PC-9 (cell line): ENCODE results near the gene ZNF692. TPM values are rescaled to one million over a fixed set of nuclear protein-coding genes. Genes with fewer than 3 reads are reported as not detected.
A peak's percentile ranks its signal among the peaks of the same experiment; 100 is the strongest.

Source experiments
- BruUV-seq: library from RNA; stranded (reverse); fragments of 400-500 nt; replicated peaks from 2 replicates; lab custom pipeline; 2021; lab: Mats Ljungman, UMichigan
- CTCF ChIA-PET: fragments of 300-600 bp; sonication (Branson Sonifier 250); formaldehyde crosslinking; loops from one replicate; lab custom pipeline; 2022; ENCODE audit warnings: antibody characterized with exemption; lab: Charles Lee
- POLR2A ChIA-PET: fragments of 300-600 bp; sonication (Branson Sonifier 250); formaldehyde crosslinking; loops from one replicate; lab custom pipeline; 2022; ENCODE audit warnings: antibody characterized with exemption; ENCODE audit not compliant: unreplicated experiment; lab: Charles Lee
- DNase-seq, 2 experiments: peaks; one replicate each; pipeline versions ENCODE4 v3.0.0 to v3.0.0-alpha.2; 2015 to 2022; ENCODE audit warnings: mixed read lengths in 1 of 2
- H2AFZ ChIP-seq: fragments of 200-600 bp; sonication (generic); 2 replicates; pipeline ENCODE4 v1.8.1; 2017; ENCODE audit warnings: antibody characterized with exemption
- H3F3A ChIP-seq: fragments of 200-600 bp; sonication (generic); 2 replicates; pipeline ENCODE4 v1.8.1; 2017; ENCODE audit warnings: antibody characterized with exemption, mild to moderate bottlenecking, low read depth; ENCODE audit not compliant: insufficient read depth
- H3K27ac ChIP-seq: fragments of 200-600 bp; sonication (generic); 2 replicates; pipeline ENCODE4 v1.6.1; 2016; ENCODE audit warnings: mixed run types
- H3K27me3 ChIP-seq: fragments of 200-600 bp; sonication (generic); 2 replicates; pipeline ENCODE4 v1.6.1; 2016; ENCODE audit warnings: low read depth, mixed run types; ENCODE audit not compliant: insufficient read depth
- H3K36me3 ChIP-seq: fragments of 200-600 bp; sonication (generic); 2 replicates; pipeline ENCODE4 v1.6.1; 2016; ENCODE audit warnings: low read depth, mixed run types
- H3K4me1 ChIP-seq: fragments of 200-600 bp; sonication (generic); replicated peaks from 2 replicates; pipeline ENCODE4 v1.6.1; 2016; ENCODE audit warnings: mixed run types; ENCODE audit not compliant: insufficient read depth
- H3K4me2 ChIP-seq: fragments of 200-600 bp; sonication (generic); 2 replicates; pipeline ENCODE4 v1.6.1; 2017; ENCODE audit warnings: mixed run types
- H3K4me3 ChIP-seq: fragments of 200-600 bp; sonication (generic); 2 replicates; pipeline ENCODE4 v1.6.1; 2016; ENCODE audit warnings: mixed run types
- H3K79me2 ChIP-seq: fragments of 200-600 bp; sonication (generic); 2 replicates; pipeline ENCODE4 v1.6.1; 2017; ENCODE audit warnings: low read depth, mixed run types
- H3K9me2 ChIP-seq: fragments of 200-600 bp; sonication (generic); 2 replicates; pipeline ENCODE4 v1.8.1; 2017; ENCODE audit warnings: mild to moderate bottlenecking; ENCODE audit not compliant: insufficient read depth
- H3K9me3 ChIP-seq: fragments of 200-600 bp; sonication (generic); 2 replicates; pipeline ENCODE4 v1.8.1; 2016; ENCODE audit warnings: low read depth; ENCODE audit not compliant: insufficient read depth
- H4K20me1 ChIP-seq: fragments of 200-600 bp; sonication (generic); 2 replicates; pipeline ENCODE4 v1.8.1; 2017; ENCODE audit not compliant: insufficient read depth
- EZH2 ChIP-seq: fragments of 200-600 bp; sonication (generic); IDR thresholded peaks from 2 replicates; pipeline ENCODE4 v1.8.0; 2017; ENCODE audit warnings: antibody characterized with exemption, low read depth
- intact Hi-C: fragments of 100-400 bp; cut with micrococcal nuclease; formaldehyde crosslinking; loops from one replicate; pipeline ENCODE4 v1.10.0; 2022; ENCODE audit not compliant: unreplicated experiment
- total RNA-seq: library from RNA; stranded (reverse); gene quantifications from 2 replicates; pipeline ENCODE4 v1.2.3, GENCODE V29; 2021
- TF ChIP-seq, protein P1 (sequence below): fragments of 200-600 bp; sonication (generic); conservative IDR thresholded peaks from 2 replicates; pipeline ENCODE4 v1.6.1; 2017; ENCODE audit warnings: mixed run types, antibody characterized with exemption, mild to moderate bottlenecking, moderate library complexity

ZNF692 gene
- total RNA-seq, 1 experiment from 2014 or later = 46.6 TPM

DNA sequence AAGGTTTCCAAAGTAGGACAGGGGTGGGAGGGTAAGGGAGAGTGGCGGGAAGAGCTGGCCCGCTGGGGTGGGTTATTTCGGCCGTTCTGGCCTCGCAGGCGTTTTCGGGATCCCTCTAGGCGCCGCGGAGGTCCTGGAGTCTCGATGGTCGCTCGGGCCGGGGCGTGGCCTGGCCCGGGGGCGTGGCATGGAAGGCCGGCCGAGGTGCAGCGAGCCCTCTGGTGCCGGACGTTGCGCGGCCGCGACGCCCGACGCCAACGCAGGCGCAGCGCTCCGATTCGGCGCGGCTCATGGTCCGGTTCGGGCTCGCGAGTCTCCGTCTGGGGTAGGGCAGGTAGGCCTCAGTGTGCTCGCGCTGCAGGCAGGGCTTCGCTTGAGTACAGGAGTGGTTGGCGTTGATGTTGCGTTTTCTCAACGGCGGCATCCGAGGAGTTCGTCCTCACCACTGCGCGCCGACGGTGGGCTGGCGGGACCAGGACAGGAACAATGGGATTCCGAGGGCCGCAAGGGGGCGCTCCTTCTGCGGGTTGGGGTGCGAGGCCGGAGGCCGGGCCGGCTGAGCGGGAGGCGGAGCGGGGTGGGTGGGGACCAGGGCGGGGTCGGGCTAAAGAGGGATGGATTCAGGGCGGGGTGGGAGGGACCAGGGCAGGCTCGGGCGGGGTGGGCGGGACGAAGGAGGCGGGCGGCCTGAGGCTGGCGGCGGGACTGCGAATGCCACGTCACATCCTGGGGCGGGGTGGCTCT lies 47.3 kb upstream of the ZNF692 start, which contains the start of gene PGBD2:
Gene PGBD2 (plus strand): TSS at position 227 of the 744 bp plus-strand sequence. CDS start 7,628 bp downstream, outside the sequence.
- peak; percentile 66 to 91 for DNase-seq

DNA sequence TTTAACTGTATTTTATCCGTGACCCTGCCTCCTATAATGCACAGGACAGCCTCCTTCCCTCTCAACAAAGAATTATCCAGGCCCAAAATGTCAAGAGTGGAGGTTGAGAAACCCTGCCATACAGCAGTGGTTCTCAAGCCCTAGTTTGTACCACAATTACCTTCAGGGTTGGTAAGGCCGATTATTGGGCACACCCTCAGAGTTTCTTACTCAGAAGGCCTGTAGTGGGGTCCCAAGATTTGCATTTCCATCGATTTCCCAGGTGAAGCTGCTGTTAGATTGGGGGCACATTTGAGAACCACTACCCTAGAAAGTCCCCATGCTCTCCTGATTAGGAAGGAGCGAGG lies 46.8 kb upstream of the ZNF692 start:
- H3K27me3 ChIP-seq = 0 out of 2 replicates have a peak, but pooled peaks cover 6% of the 10 kb centered on the region
- CTCF ChIA-PET = no interaction called here
- H3K4me3 ChIP-seq = peak overlapping the region; percentile 74
- intact Hi-C loops = loop anchor here (1.0 to 2.0 kb wide), 4 partner anchors 31 to 79 kb away; partner anchors contain the start of genes ZNF672 and ZNF692
- POLR2A ChIA-PET = interaction anchor here (1.0 kb wide), 1 partner anchor 79 kb away, joined by 7 read pairs; no protein-coding TSS in a partner anchor
- peak overlapping the region; percentile 97 for H3K4me2 ChIP-seq
- TF ChIP-seq EZH2 = no peak
- TF ChIP-seq, protein P1, sequence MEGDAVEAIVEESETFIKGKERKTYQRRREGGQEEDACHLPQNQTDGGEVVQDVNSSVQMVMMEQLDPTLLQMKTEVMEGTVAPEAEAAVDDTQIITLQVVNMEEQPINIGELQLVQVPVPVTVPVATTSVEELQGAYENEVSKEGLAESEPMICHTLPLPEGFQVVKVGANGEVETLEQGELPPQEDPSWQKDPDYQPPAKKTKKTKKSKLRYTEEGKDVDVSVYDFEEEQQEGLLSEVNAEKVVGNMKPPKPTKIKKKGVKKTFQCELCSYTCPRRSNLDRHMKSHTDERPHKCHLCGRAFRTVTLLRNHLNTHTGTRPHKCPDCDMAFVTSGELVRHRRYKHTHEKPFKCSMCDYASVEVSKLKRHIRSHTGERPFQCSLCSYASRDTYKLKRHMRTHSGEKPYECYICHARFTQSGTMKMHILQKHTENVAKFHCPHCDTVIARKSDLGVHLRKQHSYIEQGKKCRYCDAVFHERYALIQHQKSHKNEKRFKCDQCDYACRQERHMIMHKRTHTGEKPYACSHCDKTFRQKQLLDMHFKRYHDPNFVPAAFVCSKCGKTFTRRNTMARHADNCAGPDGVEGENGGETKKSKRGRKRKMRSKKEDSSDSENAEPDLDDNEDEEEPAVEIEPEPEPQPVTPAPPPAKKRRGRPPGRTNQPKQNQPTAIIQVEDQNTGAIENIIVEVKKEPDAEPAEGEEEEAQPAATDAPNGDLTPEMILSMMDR = no peak
- peak overlapping the region; percentile 63 for H3K27ac ChIP-seq
- H3K9me3 ChIP-seq = no peaks in the 10 kb centered on the region
- H3K9me2 ChIP-seq = no peaks in the 10 kb centered on the region
- no peaks in the 10 kb centered on the region for H4K20me1 ChIP-seq
- peak overlapping the region; percentile 100 for H2AFZ ChIP-seq
- TSS peak; percentile 99 for BruUV-seq
- H3K36me3 ChIP-seq = no peaks in the 10 kb centered on the region
- no peaks in the 10 kb centered on the region for H3F3A ChIP-seq
- no peaks in the 10 kb centered on the region for H3K4me1 ChIP-seq
- no peak for DNase-seq
- peaks cover 16% of the 10 kb centered on the region; the same call in 1 of the 2 replicates for H3K79me2 ChIP-seq

More for the DNA sequence above, 47.3 kb upstream of the ZNF692 start, which contains the start of gene PGBD2:
- Histone ChIP-seq H3K4me3 (peak within 1 kb of the TSS; percentile 74), H3K9me3 (no peaks in the 10 kb centered on the region), H4K20me1 (no peaks in the 10 kb centered on the region), H3F3A (no peaks in the 10 kb centered on the region), H3K9me2 (no peaks in the 10 kb centered on the region), H3K4me1 (no peaks in the 10 kb centered on the region), H3K27ac (peak within 1 kb of the TSS; percentile 63), H3K79me2 (peaks cover 16% of the 10 kb centered on the region; the same call in 1 of the 2 replicates), H3K27me3 (0 out of 2 replicates have a peak, but pooled peaks cover 1% of the 10 kb centered on the region), H3K4me2 (peak within 1 kb of the TSS; percentile 97), H3K36me3 (no peaks in the 10 kb centered on the region), H2AFZ (peak within 1 kb of the TSS; percentile 100)
- intact Hi-C loops = loop anchor here (1.0 to 2.0 kb wide), 4 partner anchors 32 to 80 kb away; partner anchors contain the start of genes ZNF672 and ZNF692
- ChIA-PET POLR2A (interaction anchor here (0.7 to 1.0 kb wide), 2 partner anchors 48 to 80 kb away, joined by 7 to 9 read pairs; no protein-coding TSS in a partner anchor), CTCF (interaction anchor here (0.7 kb wide), 2 partner anchors 33 to 80 kb away, joined by 4 to 6 read pairs; no protein-coding TSS in a partner anchor)
- TF ChIP-seq EZH2 = no peak
- TF ChIP-seq, protein P1 = peak; percentile 73
- BruUV-seq = no TSS peak

- H3K4me1 ChIP-seq = no peaks in the 10 kb centered on the region
- POLR2A ChIA-PET = no interaction called here
- H3F3A ChIP-seq = no peaks in the 10 kb centered on the region
- no peaks in the 10 kb centered on the region for H3K9me3 ChIP-seq
- no peak overlapping the region for H2AFZ ChIP-seq
- TF ChIP-seq, protein P1 = no peak
- TF ChIP-seq EZH2 = no peak
- peak overlapping the region; percentile 97; the same call in 1 of the 2 replicates for H3K4me2 ChIP-seq
- H4K20me1 ChIP-seq = no peaks in the 10 kb centered on the region
- H3K27ac ChIP-seq = no peak overlapping the region
- intact Hi-C loops = no loop called here
- H3K9me2 ChIP-seq = no peaks in the 10 kb centered on the region
- H3K79me2 ChIP-seq = peaks cover 16% of the 10 kb centered on the region; the same call in 1 of the 2 replicates
- CTCF ChIA-PET = no interaction called here
- H3K36me3 ChIP-seq = no peaks in the 10 kb centered on the region
- BruUV-seq = no TSS peak
- H3K4me3 ChIP-seq = no peak overlapping the region; the same call in 1 of the 2 replicates
- peaks cover 12% of the 10 kb centered on the region for H3K27me3 ChIP-seq
- DNase-seq = no peak
Observed at GRCh38 chr1:248904437-248905216, 45.7 kb upstream of the ZNF692 start.
